Left ventricle myocardium inferior (tissue), 1 donor: Measurements from ENCODE around the gene USP13. TPM values are rescaled to one million over a fixed set of nuclear protein-coding genes. Genes with fewer than 3 reads are reported as not detected.

Experiments used
- DNase-seq: peaks from one replicate; pipeline ENCODE4 v3.0.0-alpha.2; 2020
- H3K27ac ChIP-seq: fragments of 200-600 bp; replicated peaks from 2 replicates; pipeline ENCODE4 v1.8.0; 2021
- H3K27me3 ChIP-seq: fragments of 200-600 bp; 2 replicates; pipeline ENCODE4 v1.8.0; 2021; ENCODE audit warnings: low read depth
- H3K36me3 ChIP-seq: fragments of 200-600 bp; 2 replicates; pipeline ENCODE4 v1.8.0; 2021
- H3K4me1 ChIP-seq: fragments of 200-600 bp; 2 replicates; pipeline ENCODE4 v1.8.0; 2021
- H3K4me3 ChIP-seq: fragments of 200-600 bp; 2 replicates; pipeline ENCODE4 v1.8.0; 2021; ENCODE audit warnings: mild to moderate bottlenecking, moderate library complexity
- H3K9me3 ChIP-seq: fragments of 200-600 bp; replicated peaks from 2 replicates; pipeline ENCODE4 v1.8.0; 2021
- CTCF ChIP-seq: fragments of 200-600 bp; IDR thresholded peaks from 2 replicates; pipeline ENCODE4 v1.8.0; 2021; ENCODE audit warnings: antibody characterized with exemption, mild to moderate bottlenecking, borderline replicate concordance
- intact Hi-C: fragments of 100-400 bp; cut with micrococcal nuclease; formaldehyde crosslinking; loops from one replicate; pipeline ENCODE4 v1.11.0; 2022
- total RNA-seq: library from RNA; stranded (reverse); fragmentation: NEBNext Ultra II Directional; extraction: Animal tissue kit (Norgen Biotek cat#: 25700); gene quantifications from one replicate; pipeline ENCODE4 v1.2.1, GENCODE V29; 2021
- donor health status: DM: no; HTN: yes; CAD: no; lungs with severe emphysema.

USP13 gene
- total RNA-seq, 1 donor from 2014 or later = 162 TPM

GRCh38 chr3:179825527-179826246 is 172.8 kb downstream of the USP13 start:
- DNase-seq = no peak
- Histone ChIP-seq H3K36me3 (no peaks in the 10 kb centered on the region), H3K9me3 (no peaks in the 10 kb centered on the region), H3K4me1 (peaks cover 18% of the 10 kb centered on the region), H3K27ac (no peak overlapping the region), H3K4me3 (no peak overlapping the region), H3K27me3 (no peaks in the 10 kb centered on the region)
- intact Hi-C loops = no loop called here
- no peak for TF ChIP-seq CTCF

- Histone ChIP-seq H3K4me1 (peaks cover 18% of the 10 kb centered on the region), H3K27me3 (no peaks in the 10 kb centered on the region), H3K4me3 (no peak overlapping the region), H3K9me3 (no peaks in the 10 kb centered on the region), H3K36me3 (no peaks in the 10 kb centered on the region), H3K27ac (no peak overlapping the region)
- intact Hi-C loops = no loop called here
- TF ChIP-seq CTCF = no peak
- DNase-seq = no peak
Observed at GRCh38 chr3:179826247-179826637, 173.4 kb downstream of the USP13 start.

- Histone ChIP-seq H3K4me1 (peaks cover 13% of the 10 kb centered on the region), H3K4me3 (no peak overlapping the region), H3K27ac (no peak overlapping the region), H3K27me3 (no peaks in the 10 kb centered on the region), H3K9me3 (no peaks in the 10 kb centered on the region), H3K36me3 (no peaks in the 10 kb centered on the region)
- intact Hi-C loops = no loop called here
- DNase-seq = no peak
- TF ChIP-seq CTCF = no peak
Observed at GRCh38 chr3:179828738-179829137, 175.9 kb downstream of the USP13 start.

GRCh38 chr3:179829401-179829800 is 176.6 kb downstream of the USP13 start:
- TF ChIP-seq CTCF = no peak

DNA sequence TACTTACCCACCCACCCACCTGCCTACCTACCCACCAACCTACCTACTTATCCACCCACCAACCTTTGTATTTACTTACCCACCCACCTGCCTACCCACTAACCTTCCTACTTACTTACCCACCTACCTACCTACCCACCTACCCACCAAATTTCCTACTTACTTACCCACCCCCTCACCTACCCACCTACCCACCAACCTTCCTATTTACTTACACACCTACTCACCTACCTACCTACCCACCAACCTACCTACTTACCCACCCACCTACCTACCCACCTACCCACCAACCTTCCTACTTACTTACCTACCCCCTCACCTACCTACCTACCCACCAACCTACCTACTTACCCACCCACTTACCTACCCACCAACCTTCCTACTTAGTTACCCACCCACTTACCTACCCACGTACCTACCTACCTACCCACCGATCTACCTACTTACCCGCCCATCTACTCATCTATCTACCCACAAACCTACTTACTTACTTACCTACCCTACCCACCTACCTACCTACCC is 179.6 kb downstream of the USP13 start:
- no peak for TF ChIP-seq CTCF

More at GRCh38 chr3:179829401-179829800, 176.6 kb downstream of the USP13 start:
- Histone ChIP-seq H3K27ac (no peak overlapping the region), H3K4me3 (no peak overlapping the region), H3K36me3 (no peaks in the 10 kb centered on the region), H3K27me3 (no peaks in the 10 kb centered on the region), H3K4me1 (peaks cover 13% of the 10 kb centered on the region), H3K9me3 (no peaks in the 10 kb centered on the region)
- DNase-seq = no peak
- intact Hi-C loops = no loop called here

More for the DNA sequence above, 179.6 kb downstream of the USP13 start:
- no peak overlapping the region for H3K27ac ChIP-seq
- DNase-seq = no peak
- no peaks in the 10 kb centered on the region for H3K36me3 ChIP-seq
- intact Hi-C loops = no loop called here
- H3K9me3 ChIP-seq = no peaks in the 10 kb centered on the region
- peaks cover 10% of the 10 kb centered on the region for H3K4me1 ChIP-seq
- no peaks in the 10 kb centered on the region for H3K27me3 ChIP-seq
- no peak overlapping the region for H3K4me3 ChIP-seq
